ENCODE measurements around the gene PIK3CD. TPM values are rescaled to one million over a fixed set of nuclear protein-coding genes. Genes with fewer than 3 reads are reported as not detected.
"Not testable (repeated sequence)": the region's sequence is repeated elsewhere in the genome, so short reads cannot be mapped to it uniquely, and the experiment has no call there.

Gene PIK3CD
- total RNA-seq, 1 experiment from 2014 or later = 0.77 TPM

DNA sequence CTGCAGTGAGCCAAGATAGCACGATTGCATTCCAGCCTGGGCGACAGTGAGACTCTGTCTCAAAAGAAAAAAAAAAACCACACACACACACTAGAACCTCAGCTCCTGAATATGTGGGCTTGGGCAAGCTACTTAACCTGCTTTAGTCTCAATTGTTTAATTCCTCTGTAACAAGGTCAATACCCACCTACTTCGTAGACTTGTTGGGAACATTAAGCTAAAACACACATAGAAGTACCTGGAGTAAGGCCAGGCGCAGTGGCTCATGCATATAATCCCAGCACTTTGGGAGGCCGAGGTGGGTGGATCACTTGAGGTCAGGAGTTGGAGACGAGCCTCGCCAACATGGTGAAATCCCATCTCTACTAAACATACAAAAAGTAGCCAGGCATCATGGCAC lies 95.1 kb downstream of the PIK3CD start:
- Mint-ChIP-seq H3K4me3 (ENCODE audit: unreplicated experiment) (no peak overlapping the region), H3K27me3 (ENCODE audit: insufficient read depth, unreplicated experiment) (no peaks in the 10 kb centered on the region), H3K27ac (ENCODE audit: unreplicated experiment) (no peak overlapping the region), H3K4me1 (ENCODE audit: low read depth, unreplicated experiment) (no peaks in the 10 kb centered on the region), H3K9me3 (ENCODE audit: unreplicated experiment) (no peaks in the 10 kb centered on the region), H3K36me3 (ENCODE audit: insufficient read depth, unreplicated experiment) (peaks cover 59% of the 10 kb centered on the region)
- intact Hi-C loops (cut with micrococcal nuclease; ENCODE audit: unreplicated experiment) = no loop called here
- POLR2A ChIA-PET = no interaction called here
- Histone ChIP-seq H3K4me1 (no peaks in the 10 kb centered on the region), H3K4me3 (ENCODE audit: low read depth, low read length) (no peak overlapping the region), H3K9me3 (no peaks in the 10 kb centered on the region), H3K27me3 (replicated peaks; ENCODE audit: control insufficient read depth, insufficient read depth, low read length) (no peaks in the 10 kb centered on the region), H3K36me3 (ENCODE audit: control insufficient read depth, insufficient read depth, low read length) (no peaks in the 10 kb centered on the region; the same call in 1 of the 2 replicates)
- TF ChIP-seq, protein P1, sequence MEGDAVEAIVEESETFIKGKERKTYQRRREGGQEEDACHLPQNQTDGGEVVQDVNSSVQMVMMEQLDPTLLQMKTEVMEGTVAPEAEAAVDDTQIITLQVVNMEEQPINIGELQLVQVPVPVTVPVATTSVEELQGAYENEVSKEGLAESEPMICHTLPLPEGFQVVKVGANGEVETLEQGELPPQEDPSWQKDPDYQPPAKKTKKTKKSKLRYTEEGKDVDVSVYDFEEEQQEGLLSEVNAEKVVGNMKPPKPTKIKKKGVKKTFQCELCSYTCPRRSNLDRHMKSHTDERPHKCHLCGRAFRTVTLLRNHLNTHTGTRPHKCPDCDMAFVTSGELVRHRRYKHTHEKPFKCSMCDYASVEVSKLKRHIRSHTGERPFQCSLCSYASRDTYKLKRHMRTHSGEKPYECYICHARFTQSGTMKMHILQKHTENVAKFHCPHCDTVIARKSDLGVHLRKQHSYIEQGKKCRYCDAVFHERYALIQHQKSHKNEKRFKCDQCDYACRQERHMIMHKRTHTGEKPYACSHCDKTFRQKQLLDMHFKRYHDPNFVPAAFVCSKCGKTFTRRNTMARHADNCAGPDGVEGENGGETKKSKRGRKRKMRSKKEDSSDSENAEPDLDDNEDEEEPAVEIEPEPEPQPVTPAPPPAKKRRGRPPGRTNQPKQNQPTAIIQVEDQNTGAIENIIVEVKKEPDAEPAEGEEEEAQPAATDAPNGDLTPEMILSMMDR (IDR thresholded peaks at IDR 0.05; ENCODE audit: insufficient read depth in 1 of 2, low read depth in 1 of 2, low read length in 1 of 2, severe bottlenecking in 1 of 2, unreplicated experiment in 1 of 2) = no peak
- DNase-seq = no peak
- BruUV-seq (replicated peaks) = no TSS peak
- CTCF ChIA-PET = no interaction called here

DNA sequence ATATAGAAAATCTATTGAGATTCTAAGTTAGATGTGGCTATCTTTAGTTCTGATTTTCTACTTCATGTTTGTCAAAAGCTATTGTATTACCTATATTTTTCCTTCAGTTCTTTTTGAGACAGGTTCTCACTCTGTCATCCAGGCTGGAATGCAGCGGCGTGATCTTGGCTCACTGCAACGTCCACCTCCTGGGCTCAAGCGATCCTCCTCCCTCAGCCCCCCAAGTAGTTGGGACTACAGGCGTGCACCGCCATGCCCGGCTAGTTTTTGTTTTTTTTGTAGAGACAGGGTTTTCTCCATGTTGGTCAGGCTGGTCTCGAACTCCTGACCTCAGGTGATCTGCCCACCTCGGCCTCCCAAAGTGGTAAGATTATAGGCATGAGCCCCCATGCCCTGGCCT lies 96.9 kb downstream of the PIK3CD start:
- H3K4me1 Mint-ChIP-seq (ENCODE audit: low read depth, unreplicated experiment); H3K27ac Mint-ChIP-seq (ENCODE audit: unreplicated experiment); H3K36me3 ChIP-seq (ENCODE audit: control insufficient read depth, insufficient read depth, low read length); H3K4me3 Mint-ChIP-seq (ENCODE audit: unreplicated experiment); H3K27me3 Mint-ChIP-seq (ENCODE audit: insufficient read depth, unreplicated experiment); H3K27me3 ChIP-seq (replicated peaks; ENCODE audit: control insufficient read depth, insufficient read depth, low read length); H3K9me3 Mint-ChIP-seq (ENCODE audit: unreplicated experiment); DNase-seq; H3K9me3 ChIP-seq; H3K4me3 ChIP-seq (ENCODE audit: low read depth, low read length); CTCF ChIA-PET; POLR2A ChIA-PET; H3K4me1 ChIP-seq; BruUV-seq (replicated peaks); intact Hi-C loops (cut with micrococcal nuclease; ENCODE audit: unreplicated experiment): not testable (repeated sequence)
- H3K36me3 Mint-ChIP-seq (ENCODE audit: insufficient read depth, unreplicated experiment) = peaks cover 55% of the 10 kb centered on the region

DNA sequence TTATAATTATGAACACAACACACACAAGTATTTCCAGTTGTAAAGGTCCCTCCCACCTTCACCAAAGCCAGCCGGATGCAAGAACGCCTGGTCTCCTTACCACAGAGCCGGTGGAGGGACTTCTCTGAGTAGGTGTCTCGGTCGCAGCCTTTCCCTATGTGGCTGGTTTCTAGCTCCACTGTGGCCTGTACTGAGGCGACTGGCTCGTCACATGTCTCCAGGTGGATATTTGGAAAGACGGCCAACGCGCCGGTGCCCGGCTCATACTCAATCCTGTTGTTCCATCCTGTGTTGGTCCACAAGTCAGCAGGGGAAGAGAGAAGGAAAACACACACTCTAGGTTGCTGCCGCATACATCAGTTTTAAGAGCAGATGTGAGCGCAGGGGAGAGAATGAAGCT lies 97.8 kb downstream of the PIK3CD start:
- no peaks in the 10 kb centered on the region; the same call in 1 of the 2 replicates for H3K36me3 ChIP-seq (ENCODE audit: control insufficient read depth, insufficient read depth, low read length)
- CTCF ChIA-PET = no interaction called here
- no peaks in the 10 kb centered on the region for H3K9me3 Mint-ChIP-seq (ENCODE audit: unreplicated experiment)

More for the DNA sequence above, 97.8 kb downstream of the PIK3CD start:
- Histone ChIP-seq H3K4me1 (no peaks in the 10 kb centered on the region), H3K27me3 (replicated peaks; ENCODE audit: control insufficient read depth, insufficient read depth, low read length) (no peaks in the 10 kb centered on the region), H3K4me3 (ENCODE audit: low read depth, low read length) (no peak overlapping the region), H3K9me3 (no peaks in the 10 kb centered on the region)
- DNase-seq = no peak
- intact Hi-C loops (cut with micrococcal nuclease; ENCODE audit: unreplicated experiment) = no loop called here
- H3K4me1 Mint-ChIP-seq (ENCODE audit: low read depth, unreplicated experiment) = no peaks in the 10 kb centered on the region
- POLR2A ChIA-PET = no interaction called here
- no TSS peak for BruUV-seq (replicated peaks)
- H3K36me3 Mint-ChIP-seq (ENCODE audit: insufficient read depth, unreplicated experiment) = peaks cover 47% of the 10 kb centered on the region
- H3K4me3 Mint-ChIP-seq (ENCODE audit: unreplicated experiment) = no peak overlapping the region
- H3K27me3 Mint-ChIP-seq (ENCODE audit: insufficient read depth, unreplicated experiment) = no peaks in the 10 kb centered on the region
- TF ChIP-seq, protein P1 (IDR thresholded peaks at IDR 0.05; ENCODE audit: insufficient read depth in 1 of 2, low read depth in 1 of 2, low read length in 1 of 2, severe bottlenecking in 1 of 2, unreplicated experiment in 1 of 2) = no peak
- no peak overlapping the region for H3K27ac Mint-ChIP-seq (ENCODE audit: unreplicated experiment)
